Measurements from ENCODE around the gene FBXL15.

The FBXL15 gene

DNA sequence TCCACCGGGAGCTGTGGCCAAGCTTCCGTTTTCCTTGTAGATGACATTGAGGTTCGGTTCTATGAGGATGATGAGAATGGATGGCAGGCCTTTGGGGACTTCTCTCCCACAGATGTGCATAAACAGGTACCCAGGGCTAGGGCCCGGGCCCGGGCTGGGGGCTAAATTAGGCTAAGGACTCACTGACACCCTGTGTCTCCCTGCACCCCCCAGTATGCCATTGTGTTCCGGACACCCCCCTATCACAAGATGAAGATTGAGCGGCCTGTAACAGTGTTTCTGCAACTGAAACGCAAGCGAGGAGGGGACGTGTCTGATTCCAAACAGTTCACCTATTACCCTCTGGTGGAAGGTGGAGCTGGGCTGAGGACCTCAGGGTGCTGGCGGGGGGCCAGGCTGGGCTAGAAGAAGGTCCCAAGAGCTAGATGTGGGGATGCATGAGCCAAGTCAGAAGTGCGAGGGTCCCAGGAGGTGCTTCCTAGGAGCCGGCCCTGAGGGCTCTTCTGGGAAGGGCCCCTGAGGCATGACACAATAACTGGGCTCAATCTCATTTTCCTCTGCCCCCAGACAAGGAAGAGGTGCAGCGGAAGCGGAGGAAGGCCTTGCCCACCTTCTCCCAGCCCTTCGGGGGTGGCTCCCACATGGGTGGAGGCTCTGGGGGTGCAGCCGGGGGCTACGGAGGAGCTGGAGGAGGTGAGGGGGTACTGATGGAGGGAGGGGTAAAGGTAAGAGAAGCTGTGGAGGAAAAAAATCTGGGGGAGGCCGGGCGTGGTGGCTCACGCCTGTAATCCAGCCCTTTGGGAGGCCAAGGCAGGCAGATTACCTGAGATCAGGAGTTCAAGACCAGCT is 22.2 kb upstream of the FBXL15 start:
- DNase-seq (ENCODE audit: low read depth) = no peak

DNA sequence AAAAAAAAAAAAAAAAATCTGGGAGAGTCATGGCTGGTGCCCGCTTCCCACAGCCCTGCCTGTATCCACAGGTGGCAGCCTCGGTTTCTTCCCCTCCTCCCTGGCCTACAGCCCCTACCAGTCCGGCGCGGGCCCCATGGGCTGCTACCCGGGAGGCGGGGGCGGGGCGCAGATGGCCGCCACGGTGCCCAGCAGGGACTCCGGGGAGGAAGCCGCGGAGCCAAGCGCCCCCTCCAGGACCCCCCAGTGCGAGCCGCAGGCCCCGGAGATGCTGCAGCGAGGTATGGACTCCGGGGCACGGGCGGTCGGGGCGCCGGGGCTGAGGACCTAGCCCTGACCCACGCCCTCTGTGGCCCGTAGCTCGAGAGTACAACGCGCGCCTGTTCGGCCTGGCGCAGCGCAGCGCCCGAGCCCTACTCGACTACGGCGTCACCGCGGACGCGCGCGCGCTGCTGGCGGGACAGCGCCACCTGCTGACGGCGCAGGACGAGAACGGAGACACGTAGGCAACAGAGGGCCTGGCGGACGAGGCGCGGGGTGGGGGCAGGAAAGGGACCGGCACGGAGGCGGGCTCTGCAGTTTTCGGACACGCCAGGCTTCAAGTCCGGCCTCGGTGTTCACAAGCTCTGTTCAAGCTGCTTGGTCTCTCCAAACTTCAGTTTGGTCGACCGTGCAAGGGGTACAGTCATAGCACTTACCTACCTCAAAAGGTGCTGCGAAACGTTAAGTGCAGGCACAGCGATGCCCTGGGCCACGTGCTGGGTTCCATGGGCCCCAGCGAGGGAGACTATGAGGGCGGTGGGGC is 21.2 kb upstream of the FBXL15 start:
- DNase-seq (ENCODE audit: low read depth) = no peak

DNA sequence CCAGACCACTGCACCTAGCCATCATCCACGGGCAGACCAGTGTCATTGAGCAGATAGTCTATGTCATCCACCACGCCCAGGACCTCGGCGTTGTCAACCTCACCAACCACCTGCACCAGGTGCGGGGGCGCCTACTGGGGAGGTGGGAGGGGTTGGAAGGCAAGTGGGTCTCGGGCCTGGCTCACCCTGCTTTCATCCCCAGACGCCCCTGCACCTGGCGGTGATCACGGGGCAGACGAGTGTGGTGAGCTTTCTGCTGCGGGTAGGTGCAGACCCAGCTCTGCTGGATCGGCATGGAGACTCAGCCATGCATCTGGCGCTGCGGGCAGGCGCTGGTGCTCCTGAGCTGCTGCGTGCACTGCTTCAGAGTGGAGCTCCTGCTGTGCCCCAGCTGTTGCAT is 20.6 kb upstream of the FBXL15 start:
- DNase-seq (ENCODE audit: low read depth) = no peak

DNA sequence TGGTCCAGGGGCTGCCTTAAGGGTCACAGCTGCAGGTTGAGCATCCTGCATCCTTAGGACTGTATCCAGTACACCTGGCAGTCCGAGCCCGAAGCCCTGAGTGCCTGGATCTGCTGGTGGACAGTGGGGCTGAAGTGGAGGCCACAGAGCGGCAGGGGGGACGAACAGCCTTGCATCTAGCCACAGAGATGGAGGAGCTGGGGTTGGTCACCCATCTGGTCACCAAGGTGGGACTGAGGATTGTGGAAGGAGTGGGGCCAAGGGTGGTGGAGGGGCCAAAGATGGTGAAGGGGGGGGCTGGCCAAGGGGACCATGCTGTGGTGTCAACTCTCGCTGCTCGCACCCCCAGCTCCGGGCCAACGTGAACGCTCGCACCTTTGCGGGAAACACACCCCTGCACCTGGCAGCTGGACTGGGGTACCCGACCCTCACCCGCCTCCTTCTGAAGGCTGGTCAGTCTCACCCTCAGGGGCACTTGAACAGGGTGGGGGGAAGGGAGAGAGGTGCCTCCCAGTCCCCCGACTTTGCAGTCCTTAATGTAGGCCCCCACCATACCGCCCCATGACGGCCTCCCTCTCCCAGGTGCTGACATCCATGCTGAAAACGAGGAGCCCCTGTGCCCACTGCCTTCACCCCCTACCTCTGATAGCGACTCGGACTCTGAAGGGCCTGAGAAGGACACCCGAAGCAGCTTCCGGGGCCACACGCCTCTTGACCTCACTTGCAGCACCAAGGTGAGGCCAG is 19.9 kb upstream of the FBXL15 start:
- no peak for DNase-seq (ENCODE audit: low read depth)

DNA sequence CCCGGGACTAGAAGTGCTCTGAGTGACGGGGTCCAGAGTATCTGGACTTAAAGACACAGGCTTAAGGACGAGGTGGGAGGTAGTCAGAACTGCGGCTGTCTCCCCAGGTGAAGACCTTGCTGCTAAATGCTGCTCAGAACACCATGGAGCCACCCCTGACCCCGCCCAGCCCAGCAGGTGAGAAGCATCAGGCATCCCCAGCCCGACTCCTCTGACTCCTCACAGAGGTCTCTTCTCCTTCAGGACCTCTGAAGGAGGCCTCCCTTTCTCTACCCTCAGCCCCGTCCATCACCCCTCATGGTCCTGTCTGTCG is 19.3 kb upstream of the FBXL15 start:
- DNase-seq (ENCODE audit: low read depth) = no peak

DNA sequence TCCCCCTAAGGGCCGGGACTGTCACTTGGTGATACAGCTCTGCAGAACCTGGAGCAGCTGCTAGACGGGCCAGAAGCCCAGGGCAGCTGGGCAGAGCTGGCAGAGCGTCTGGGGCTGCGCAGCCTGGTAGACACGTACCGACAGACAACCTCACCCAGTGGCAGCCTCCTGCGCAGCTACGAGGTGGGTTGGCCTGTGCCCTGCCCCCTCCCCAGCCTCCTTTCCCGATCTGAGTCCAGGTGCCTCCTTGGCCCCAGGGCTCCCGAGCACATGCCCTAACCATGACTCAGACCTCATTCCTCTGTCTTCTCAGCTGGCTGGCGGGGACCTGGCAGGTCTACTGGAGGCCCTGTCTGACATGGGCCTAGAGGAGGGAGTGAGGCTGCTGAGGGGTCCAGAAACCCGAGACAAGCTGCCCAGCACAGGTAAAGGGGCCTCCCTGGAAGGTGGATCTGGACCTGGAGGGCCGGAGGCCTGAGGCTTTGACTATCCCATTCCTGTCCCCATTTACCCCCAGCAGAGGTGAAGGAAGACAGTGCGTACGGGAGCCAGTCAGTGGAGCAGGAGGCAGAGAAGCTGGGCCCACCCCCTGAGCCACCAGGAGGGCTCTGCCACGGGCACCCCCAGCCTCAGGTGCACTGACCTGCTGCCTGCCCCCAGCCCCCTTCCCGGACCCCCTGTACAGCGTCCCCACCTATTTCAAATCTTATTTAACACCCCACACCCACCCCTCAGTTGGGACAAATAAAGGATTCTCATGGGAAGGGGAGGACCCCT is 18.7 kb upstream of the FBXL15 start:
- DNase-seq (ENCODE audit: low read depth) = no peak

DNA sequence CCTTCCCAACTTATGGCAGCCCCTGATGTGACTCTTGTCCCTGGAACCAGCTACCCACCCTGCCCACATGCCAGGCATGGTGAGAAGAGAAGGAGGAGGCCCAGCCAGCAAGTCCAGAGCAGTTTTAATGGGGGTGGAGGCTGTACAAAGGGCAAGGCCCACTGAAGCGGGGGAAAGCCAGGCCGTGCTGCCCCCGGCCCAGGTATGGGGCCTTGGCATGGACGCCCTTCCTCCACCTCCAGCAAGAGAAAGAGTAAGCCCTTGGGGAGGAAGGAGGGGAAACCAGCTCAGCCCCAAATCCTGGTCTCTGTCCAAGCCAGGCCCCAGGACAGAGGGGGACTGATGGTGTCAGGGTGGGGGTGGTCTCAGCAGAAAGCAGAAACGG is 18.1 kb upstream of the FBXL15 start:
- DNase-seq (ENCODE audit: low read depth) = no peak

DNA sequence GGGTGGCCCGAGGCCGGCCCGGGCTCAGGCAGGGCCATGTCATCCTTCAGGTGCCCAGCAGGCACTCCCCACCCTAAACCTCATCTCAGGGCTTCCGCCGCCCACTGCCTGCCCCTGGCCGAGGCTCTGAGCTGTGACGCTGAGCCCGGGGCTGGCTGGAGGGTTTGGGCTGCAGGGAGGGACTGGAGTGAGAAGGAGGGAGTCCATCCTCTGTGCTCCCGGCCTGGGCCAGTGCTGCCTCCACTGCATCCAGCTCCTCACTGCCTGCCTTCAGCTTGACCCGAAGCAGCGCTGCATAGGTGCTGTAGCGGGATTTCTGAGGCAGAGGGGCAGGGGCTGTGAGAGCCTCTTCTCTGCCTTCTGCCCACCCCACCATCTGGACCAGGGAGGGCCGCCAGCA is 17.5 kb upstream of the FBXL15 start:
- no peak for DNase-seq (ENCODE audit: low read depth)

DNA sequence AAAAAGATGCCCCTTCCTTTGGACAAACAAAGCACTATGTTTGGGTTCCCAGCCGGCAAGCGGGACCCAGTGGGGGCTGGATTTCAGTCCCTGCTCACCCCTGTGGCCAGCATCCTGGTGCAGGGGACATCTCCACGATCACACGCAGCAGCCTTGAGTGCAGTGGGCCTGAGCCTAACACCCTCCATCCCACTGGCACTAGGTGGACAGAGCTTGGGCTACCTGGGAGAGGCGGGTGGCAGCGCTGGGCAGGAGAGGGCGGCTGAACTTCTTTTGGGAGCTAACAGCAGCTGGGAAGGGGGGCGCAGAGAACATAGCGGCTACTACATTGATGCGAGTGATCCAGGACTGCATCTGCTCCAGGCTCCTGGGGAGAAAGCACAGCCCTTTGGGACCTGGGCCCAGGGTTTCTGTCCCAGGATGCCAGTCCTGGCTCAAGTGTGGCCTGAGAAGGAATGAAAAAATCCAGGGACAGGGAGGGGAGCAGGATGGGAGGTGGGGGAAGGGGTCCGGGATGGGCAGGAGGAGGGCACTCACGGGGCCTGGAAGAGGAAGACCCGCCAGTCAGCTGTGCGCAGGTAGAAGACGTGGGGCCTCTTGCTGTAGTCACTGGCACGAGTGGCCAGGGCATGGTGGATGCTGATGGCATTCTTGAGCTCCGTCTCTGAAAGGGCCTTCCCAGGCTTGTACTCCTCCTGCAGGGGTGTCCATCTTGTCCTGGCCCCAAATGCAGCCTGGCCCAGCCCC is 16.1 kb upstream of the FBXL15 start:
- DNase-seq (ENCODE audit: low read depth) = no peak

DNA sequence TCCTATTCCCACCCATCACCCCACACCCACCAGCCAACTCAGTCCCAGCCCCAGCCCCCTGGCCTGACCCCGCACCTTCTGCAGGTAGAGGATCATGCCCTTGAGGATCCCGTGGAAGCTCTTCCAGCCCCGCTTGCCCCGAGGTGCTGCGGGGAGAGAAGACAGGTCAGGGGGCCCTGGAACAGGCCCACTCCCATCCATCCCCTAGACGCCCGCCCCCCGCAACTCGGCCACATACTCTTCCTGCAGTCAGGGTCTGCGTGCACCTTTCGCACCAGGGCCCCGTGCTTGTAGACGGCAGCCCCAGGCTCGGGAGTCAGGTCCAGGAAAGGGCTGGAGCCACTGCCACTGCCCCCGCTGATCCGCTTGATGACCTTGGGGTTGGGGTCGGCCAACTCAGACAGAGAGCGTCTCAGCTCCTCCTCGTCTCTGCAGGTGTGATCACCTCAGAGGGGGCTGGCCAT is 15.5 kb upstream of the FBXL15 start:
- no peak for DNase-seq (ENCODE audit: low read depth)

DNA sequence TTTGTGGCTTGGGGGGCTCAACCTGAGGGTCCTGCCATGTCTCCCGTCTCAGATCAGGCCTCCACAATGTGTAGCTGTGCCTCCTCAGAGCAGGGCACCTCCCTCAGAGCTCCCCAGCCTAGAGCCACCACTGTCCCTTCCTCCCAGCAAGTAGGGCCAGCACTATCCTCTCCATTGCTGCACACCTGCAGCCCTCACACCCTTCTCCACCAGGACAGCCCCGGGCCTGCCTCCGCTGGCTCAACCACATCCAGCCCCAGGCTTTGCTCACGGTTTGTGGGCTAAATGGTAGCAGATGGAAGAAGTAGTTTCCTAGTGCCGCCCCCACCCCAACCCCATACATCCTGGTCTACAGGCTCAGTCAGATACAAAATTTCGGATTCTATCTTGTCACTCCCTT is 15.0 kb upstream of the FBXL15 start:
- DNase-seq (ENCODE audit: low read depth) = no peak

DNA sequence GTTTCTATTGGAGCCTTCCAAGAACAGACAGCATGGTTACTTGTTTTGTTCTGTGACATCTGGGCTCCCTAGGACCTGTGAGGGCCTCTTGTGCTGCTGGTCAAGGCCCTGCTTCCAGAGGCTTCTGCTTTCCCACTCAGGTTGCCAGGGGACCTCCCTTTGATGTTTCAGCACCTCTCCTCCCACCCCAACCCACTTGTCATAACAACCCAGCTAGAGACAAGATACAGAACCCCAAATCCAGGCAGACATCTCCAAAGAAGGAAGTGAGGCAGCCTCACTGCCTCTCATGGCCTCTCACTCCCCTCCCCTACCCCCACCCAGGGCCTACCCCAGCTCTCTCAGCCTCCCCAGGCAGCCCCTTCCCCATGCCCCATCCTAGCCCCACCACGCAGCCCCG is 13.8 kb upstream of the FBXL15 start:
- DNase-seq (ENCODE audit: low read depth) = no peak

DNA sequence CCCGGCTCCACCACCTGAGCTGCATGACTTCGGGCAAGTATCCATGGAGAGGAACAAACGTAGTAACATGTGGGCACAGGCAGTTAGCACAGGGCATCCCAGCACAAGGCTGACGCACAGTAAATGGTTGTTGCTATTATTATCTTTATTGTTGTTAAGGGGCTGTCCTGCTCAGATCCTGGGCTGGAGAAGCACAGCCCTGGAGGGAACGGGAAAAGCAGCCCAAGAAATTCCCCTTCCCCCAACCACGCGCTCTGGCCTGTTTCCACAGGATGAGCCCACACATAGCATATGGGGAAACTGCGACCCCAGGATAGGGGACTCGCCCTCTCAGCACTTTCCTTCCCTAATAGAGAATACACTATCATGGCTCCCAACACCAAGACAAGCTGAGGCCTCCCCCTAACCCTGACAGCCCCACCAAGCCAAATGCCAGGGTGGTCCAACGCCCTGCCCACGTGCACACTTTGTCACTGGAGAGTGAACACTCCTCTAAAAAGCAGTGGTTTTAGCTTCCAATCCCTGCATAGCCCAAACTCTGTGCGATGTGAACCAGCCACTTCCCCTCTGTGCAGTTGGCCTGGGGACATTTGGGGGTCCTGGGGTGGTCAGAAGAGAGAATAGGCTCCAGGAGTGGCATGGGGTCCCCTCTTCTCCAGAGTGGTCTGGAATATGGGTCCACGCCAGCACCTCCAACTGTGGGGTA is 13.1 kb upstream of the FBXL15 start:
- DNase-seq (ENCODE audit: low read depth) = no peak

DNA sequence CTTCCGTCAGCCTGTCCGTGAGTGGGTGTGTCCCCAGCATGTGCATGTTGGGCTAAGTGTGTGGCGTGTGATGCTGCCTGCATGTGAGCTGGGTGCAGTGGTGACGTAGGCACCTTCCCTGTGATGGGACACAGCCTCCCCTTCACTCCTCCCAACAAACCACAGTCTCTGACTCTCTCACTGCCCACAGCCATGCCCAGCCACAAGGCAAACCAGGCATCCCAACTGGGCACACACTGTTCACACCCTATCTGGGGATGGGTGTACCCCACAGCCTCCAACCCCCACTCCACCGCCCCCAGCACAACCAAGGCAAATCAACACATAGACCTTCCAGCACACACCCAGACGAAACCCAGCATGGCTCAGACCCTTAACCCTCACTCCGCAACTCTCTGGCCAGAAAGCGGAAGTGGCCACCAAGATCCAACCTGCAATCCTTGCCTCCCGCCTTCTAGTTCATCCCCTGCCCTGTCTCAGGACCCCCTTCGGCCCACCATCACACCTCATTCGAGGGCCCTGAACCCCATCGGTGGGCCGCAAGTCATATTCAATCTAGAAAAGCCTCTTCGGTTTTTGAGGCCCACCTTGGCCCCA is 12.4 kb upstream of the FBXL15 start:
- no peak for DNase-seq (ENCODE audit: low read depth)

DNA sequence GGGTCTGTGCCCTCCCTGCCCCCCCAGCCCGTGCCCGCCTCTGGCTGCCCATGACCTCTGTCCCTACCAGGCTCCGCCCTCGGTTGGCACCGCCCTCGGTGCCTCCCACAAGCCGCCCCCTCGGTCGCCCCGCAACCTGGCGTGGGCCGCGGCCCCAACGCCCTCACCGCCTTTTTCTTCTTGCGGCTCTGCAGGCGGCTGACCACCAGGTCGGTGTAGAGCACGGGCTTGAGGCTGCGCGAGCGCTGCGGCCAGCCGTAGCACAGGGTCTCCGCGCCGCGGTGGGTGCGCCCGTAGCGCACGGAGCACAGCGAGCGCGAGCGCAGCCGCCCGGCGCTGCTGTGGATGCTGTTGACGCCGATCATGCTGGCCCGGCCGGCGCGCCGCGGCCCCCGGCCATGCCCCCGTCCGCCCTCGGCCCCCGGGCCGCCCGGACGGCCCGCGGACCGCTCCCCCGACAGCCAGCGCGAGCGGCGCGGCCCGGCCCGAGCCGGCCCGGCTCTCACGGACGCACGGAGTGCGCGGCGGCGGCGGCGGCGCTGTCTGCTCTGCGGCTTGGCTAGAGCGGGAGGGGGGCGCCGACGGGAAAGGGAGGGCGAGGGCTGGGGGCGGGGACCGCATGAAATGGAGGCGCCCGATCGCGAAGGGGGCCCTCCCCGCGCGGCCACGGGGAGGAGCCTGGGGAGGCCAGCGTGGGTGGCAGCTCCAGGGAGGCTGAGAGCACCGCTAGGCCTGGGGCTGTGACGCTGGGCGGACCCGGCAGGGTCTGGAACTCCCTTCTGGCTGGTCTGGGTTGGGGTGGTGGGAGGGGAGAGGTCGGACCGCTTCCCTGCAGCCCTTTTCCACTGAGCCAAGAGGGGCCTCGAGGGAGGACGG is 11.7 kb upstream of the FBXL15 start:
- DNase-seq (ENCODE audit: low read depth) = no peak

DNA sequence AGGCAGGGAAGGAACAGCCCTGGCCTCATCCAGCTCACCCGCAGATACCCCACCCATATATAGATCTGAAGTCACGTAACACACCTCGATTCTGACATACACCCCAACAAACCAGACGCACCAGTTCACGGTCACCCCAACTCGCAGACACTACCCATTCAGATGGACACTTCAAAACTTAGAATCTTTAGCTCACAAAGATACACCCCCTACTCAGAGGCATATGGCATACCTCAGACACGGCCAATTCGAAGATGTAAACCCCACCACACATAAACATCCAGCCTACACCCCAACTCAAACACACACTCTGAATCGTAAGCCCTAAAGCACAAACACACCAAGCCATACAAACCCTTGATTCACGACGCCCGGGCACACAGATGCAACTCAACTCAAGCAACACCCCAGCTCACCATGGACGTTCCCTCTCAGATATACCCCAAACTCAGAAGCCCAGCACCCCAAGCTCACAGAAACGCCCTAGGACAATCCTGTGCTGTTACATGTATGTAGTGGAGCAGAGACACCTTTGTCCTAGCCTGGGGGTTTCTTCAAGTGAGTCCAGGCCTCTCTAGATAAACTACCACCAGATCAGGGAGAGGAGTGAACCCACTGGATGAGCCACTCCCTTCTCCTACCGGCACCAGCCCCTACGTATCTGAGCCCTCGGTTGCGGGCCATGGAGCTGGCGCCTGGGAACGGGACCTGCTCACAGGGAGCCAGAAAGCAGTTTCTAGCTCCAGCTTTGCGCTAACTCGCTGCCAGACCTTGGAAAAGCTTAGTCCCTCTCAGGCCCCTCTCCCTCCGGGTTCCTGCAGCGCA is 10.8 kb upstream of the FBXL15 start:
- DNase-seq (ENCODE audit: low read depth) = no peak

DNA sequence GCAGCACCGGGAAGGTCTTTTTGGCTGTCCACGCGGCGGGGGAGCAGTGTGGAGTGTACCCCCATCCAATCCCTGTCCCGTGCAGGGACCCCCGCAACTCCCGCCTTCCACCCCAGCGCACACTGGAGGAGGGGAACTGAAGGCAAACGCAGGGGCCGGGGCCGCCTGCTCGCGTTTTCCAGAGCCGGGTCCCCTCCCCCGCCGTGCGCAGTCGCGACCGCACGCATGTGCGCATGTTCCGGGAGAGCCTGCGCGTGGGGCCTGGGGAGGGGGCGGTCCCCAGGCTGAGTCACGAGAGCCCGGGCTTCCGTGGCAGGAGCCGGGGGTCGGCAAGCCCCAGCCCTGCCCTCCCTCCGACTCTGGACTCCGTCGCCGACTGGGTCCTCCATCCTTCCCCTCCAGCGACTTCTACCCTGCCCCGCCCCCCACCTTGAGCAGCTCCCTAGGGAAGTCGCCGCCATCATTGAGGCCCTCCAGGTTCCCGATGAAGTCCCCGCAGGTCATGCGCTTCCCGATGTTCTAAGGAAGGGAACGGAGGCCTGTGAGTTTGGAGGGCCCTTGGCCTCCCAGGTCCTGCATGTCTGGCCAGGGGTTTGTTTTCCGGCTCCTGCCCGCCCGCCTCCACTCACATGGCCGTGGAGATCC is 10.1 kb upstream of the FBXL15 start:
- no peak for DNase-seq (ENCODE audit: low read depth)

Data from HS-5 (cell line).